AG04449 (cell line): ENCODE data around the gene PTGES.

Experiments used
- CTCF ChIA-PET: fragments of 350-600 bp; formaldehyde crosslinking; extraction: SDS; loops from one replicate; lab custom pipeline; 2021; ENCODE audit warnings: antibody characterized with exemption; lab: Yijun Ruan, JAX
- POLR2A ChIA-PET: fragments of 400-600, 350-600 bp; formaldehyde crosslinking; extraction: SDS; loops from one replicate; lab custom pipeline; 2020; ENCODE audit warnings: antibody characterized with exemption, inconsistent platforms; lab: Yijun Ruan, JAX
- DNase-seq: peaks from one replicate; pipeline ENCODE4 v3.0.0-alpha.2; 2010; ENCODE audit warnings: low read depth, low spot score
- H3K4me3 ChIP-seq: 2 replicates; pipeline ENCODE4 v1.5.1; 2011; ENCODE audit warnings: low read depth, mild to moderate bottlenecking, control low read depth, low read length
- CTCF ChIP-seq: IDR thresholded peaks from one replicate; pipeline ENCODE4 v1.5.1; 2011; ENCODE audit warnings: mild to moderate bottlenecking, moderate library complexity, low read length, control low read depth, inconsistent platforms; ENCODE audit not compliant: insufficient read depth; ENCODE audit errors: missing control alignments

PTGES gene

GRCh38 chr9:129759804-129760502 lies 7.1 kb upstream of the PTGES start:
- ChIA-PET POLR2A (interaction anchor here (0.5 kb wide), 1 partner anchor 126 kb away, joined by 5 read pairs; no protein-coding TSS in a partner anchor), CTCF (interaction anchor here (0.7 to 3.1 kb wide), 8 partner anchors 13 to 410 kb away, joined by 3 to 24 read pairs (median 6); no protein-coding TSS in a partner anchor)
- no peak for TF ChIP-seq CTCF
- no peak overlapping the region for H3K4me3 ChIP-seq
- DNase-seq, result no peak

DNA sequence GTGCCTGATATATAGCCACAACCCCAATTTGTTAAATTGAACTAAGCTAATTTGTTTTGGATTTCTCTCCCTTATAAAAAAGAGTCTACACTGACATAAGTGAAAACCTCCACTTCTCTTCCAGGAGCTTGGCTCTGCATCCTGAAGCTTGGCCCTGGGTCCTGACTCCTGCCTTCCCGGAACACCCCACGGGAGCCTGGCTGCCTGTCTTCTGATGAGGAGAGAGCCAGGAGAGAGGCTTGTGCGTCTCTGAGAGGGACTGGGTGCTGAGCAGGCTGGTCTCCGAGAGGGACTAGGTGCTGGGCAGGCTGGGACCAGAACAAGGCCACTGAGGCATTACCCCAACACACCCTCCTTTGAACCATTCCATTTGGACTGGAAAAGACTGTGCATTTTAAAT lies 6.5 kb upstream of the PTGES start:
- POLR2A ChIA-PET, result no interaction called here
- no peak for TF ChIP-seq CTCF
- CTCF ChIA-PET, result interaction anchor here (1.0 to 3.1 kb wide), 7 partner anchors 13 to 120 kb away, joined by 3 to 24 read pairs (median 6); no protein-coding TSS in a partner anchor
- no peak for DNase-seq
- H3K4me3 ChIP-seq, result no peak overlapping the region

- CTCF ChIA-PET, result interaction anchor here (0.6 to 3.6 kb wide), 3 partner anchors 14 to 30 kb away, joined by 3 to 16 read pairs (median 3); no protein-coding TSS in a partner anchor
- no peak for DNase-seq
- POLR2A ChIA-PET, result no interaction called here
Measured at GRCh38 chr9:129757045-129757444, 4.2 kb upstream of the PTGES start.

GRCh38 chr9:129756191-129756590 lies 3.3 kb upstream of the PTGES start:
- no peak for DNase-seq
- TF ChIP-seq CTCF, result no peak
- no peak overlapping the region for H3K4me3 ChIP-seq
- ChIA-PET CTCF (interaction anchor here (1.2 to 3.6 kb wide), 3 partner anchors 19 to 27 kb away, joined by 3 to 16 read pairs (median 4); no protein-coding TSS in a partner anchor), POLR2A (no interaction called here)

More at GRCh38 chr9:129757045-129757444, 4.2 kb upstream of the PTGES start:
- no peak for TF ChIP-seq CTCF
- no peak overlapping the region for H3K4me3 ChIP-seq

GRCh38 chr9:129755151-129755550 lies 2.3 kb upstream of the PTGES start:
- POLR2A ChIA-PET, result no interaction called here

More at GRCh38 chr9:129755151-129755550, 2.3 kb upstream of the PTGES start:
- TF ChIP-seq CTCF, result no peak
- H3K4me3 ChIP-seq, result no peak overlapping the region
- CTCF ChIA-PET, result interaction anchor here (1.0 to 3.6 kb wide), 5 partner anchors 12 to 28 kb away, joined by 3 to 16 read pairs (median 4); no protein-coding TSS in a partner anchor
- DNase-seq, result no peak
